GM21619 (cell line): ENCODE results near the gene RTP5.

Source experiments
- ATAC-seq: cut with Tn5 transposase; IDR thresholded peaks from one replicate; pipeline ENCODE4 v1.9.1; 2021; ENCODE audit not compliant: unreplicated experiment

The RTP5 gene

GRCh38 chr2:241886840-241887447, 17.4 kb downstream of the RTP5 start:
- ATAC-seq = no peak

GRCh38 chr2:241887806-241888522, 18.4 kb downstream of the RTP5 start:
- ATAC-seq = no peak

- no peak for ATAC-seq
Measured at GRCh38 chr2:241888641-241889040, 19.1 kb downstream of the RTP5 start.

GRCh38 chr2:241890524-241891235, 21.2 kb downstream of the RTP5 start:
- ATAC-seq = no peak

- no peak for ATAC-seq
Measured at GRCh38 chr2:241891315-241891987, 21.9 kb downstream of the RTP5 start.

GRCh38 chr2:241891988-241892298, 22.4 kb downstream of the RTP5 start:
- no peak for ATAC-seq

GRCh38 chr2:241892299-241893137, 23.0 kb downstream of the RTP5 start:
- ATAC-seq = no peak

GRCh38 chr2:241893265-241893664, 23.7 kb downstream of the RTP5 start:
- no peak for ATAC-seq

- no peak for ATAC-seq
Measured at GRCh38 chr2:241894056-241894641, 24.6 kb downstream of the RTP5 start.

GRCh38 chr2:241894681-241895426, 25.3 kb downstream of the RTP5 start:
- no peak for ATAC-seq

GRCh38 chr2:241895427-241895711, 25.8 kb downstream of the RTP5 start:
- no peak for ATAC-seq

- ATAC-seq = no peak
Measured at GRCh38 chr2:241895712-241896641, 26.4 kb downstream of the RTP5 start.

- no peak for ATAC-seq
Measured at GRCh38 chr2:241896746-241897201, 27.2 kb downstream of the RTP5 start.

GRCh38 chr2:241897231-241897916, 27.8 kb downstream of the RTP5 start:
- no peak for ATAC-seq

- ATAC-seq = no peak
Measured at GRCh38 chr2:241898463-241899270, 29.1 kb downstream of the RTP5 start.

GRCh38 chr2:241900251-241901017, 30.9 kb downstream of the RTP5 start:
- ATAC-seq = no peak

- ATAC-seq = no peak
Measured at GRCh38 chr2:241901018-241901380, 31.5 kb downstream of the RTP5 start.
